ENCODE measurements around the gene HOXB3. TPM values are rescaled to one million over a fixed set of nuclear protein-coding genes. Genes with fewer than 3 reads are reported as not detected.
A peak's percentile ranks its signal among the peaks of the same experiment; 100 is the strongest.

HOXB3 gene
- total and polyA plus RNA-seq, 2 of the 13 experiments (the other 11 are each of a cell fraction or from before 2014, with no cell fraction given), result not detected

GRCh38 chr17:48619826-48620449 is 29.9 kb upstream of the HOXB3 start:
- Histone ChIP-seq H3K9ac (ENCODE audit: insufficient read depth, low read depth, low read length) (no peak overlapping the region), H3K4me3 (replicated peaks in 1 of 3; ENCODE audit: insufficient read depth in 1 of 3, low read depth in 2 of 3, low read length in 3 of 3) (no peak overlapping the region), H3K79me2 (ENCODE audit: insufficient read depth, low read length) (no peaks in the 10 kb centered on the region), H3K4me2 (ENCODE audit: low read depth, low read length) (no peak overlapping the region), H3K9me3 (ENCODE audit: low read length) (no peaks in the 10 kb centered on the region), H3K27me3 (ENCODE audit: control insufficient read depth in 1 of 2, insufficient read depth in 2 of 2, low read length in 2 of 2) (peaks cover 44 to 98% of the 10 kb centered on the region in 2 experiments), H3K27ac (ENCODE audit: extremely low read length, insufficient read depth, low read length) (no peak overlapping the region), H3K4me1 (ENCODE audit: insufficient read depth, low read length) (no peaks in the 10 kb centered on the region), H2AFZ (ENCODE audit: low read length) (no peak overlapping the region), H4K20me1 (ENCODE audit: insufficient read depth, low read length) (peaks cover 8% of the 10 kb centered on the region; the same call in 1 of the 2 replicates), H3K36me3 (replicated peaks in 1 of 2; ENCODE audit: control insufficient read depth in 1 of 2, insufficient read depth in 2 of 2, low read length in 2 of 2) (no peaks in the 10 kb centered on the region)
- ATAC-seq (no peak), DNase-seq (ENCODE audit: low spot score) (no peak), FAIRE-seq (no peak)
- in situ Hi-C loops (cut with HindIII; ENCODE audit: extremely low pct_ligation_motif_present, low pct_unique_long_range_greater_than_20kb) (no loop called here), intact Hi-C loops (cut with micrococcal nuclease; ENCODE audit: unreplicated experiment) (loop anchor here (5.0 kb wide), 2 partner anchors 358 to 593 kb away; no protein-coding TSS in a partner anchor)
- ChIA-PET POLR2A (no interaction called here), CTCF (ENCODE audit: low intra/inter-chr PET ratio, low total read pairs) (interaction anchor here (2.0 kb wide), 1 partner anchor 283 kb away, joined by 10 read pairs; no protein-coding TSS in a partner anchor)
- WGBS (ENCODE audit: low lambda C conversion rate), result 24% methylated on average over 32 of the region's 32 CpGs
- no TSS peak for BruUV-seq (replicated peaks)
- TF ChIP-seq DNMT3B (CRISPR knock-in tag; conservative IDR thresholded peaks at IDR 0.05) (no peak), ZNF326 (CRISPR knock-in tag; IDR thresholded peaks at IDR 0.05; ENCODE audit: borderline replicate concordance) (no peak), PAWR (CRISPR knock-in tag; IDR thresholded peaks at IDR 0.05; ENCODE audit: borderline replicate concordance) (no peak), IRF2 (CRISPR knock-in tag; IDR thresholded peaks at IDR 0.05) (no peak), DPF2 (CRISPR knock-in tag; IDR thresholded peaks at IDR 0.05; ENCODE audit: borderline replicate concordance, low read depth) (no peak), RAD51 (IDR thresholded peaks at IDR 0.05; ENCODE audit: borderline replicate concordance) (no peak), ZFP36 (IDR thresholded peaks at IDR 0.05; ENCODE audit: borderline replicate concordance, low read depth, low read length, partially characterized antibody) (no peak)

GRCh38 chr17:48618256-48618896 is 28.3 kb upstream of the HOXB3 start:
- FAIRE-seq (peak; percentile 75), ATAC-seq (peak; percentile 86), DNase-seq (ENCODE audit: low spot score) (peak; percentile 67)
- H3K9me3 ChIP-seq (ENCODE audit: low read length), result no peaks in the 10 kb centered on the region
- WGBS (ENCODE audit: low lambda C conversion rate), result 7% methylated on average over 25 of the region's 25 CpGs
- no peaks in the 10 kb centered on the region for H3K36me3 ChIP-seq (replicated peaks in 1 of 2; ENCODE audit: control insufficient read depth in 1 of 2, insufficient read depth in 2 of 2, low read length in 2 of 2)
- H3K27me3 ChIP-seq (ENCODE audit: control insufficient read depth in 1 of 2, insufficient read depth in 2 of 2, low read length in 2 of 2), result peaks cover 48 to 98% of the 10 kb centered on the region in 2 experiments
- POLR2A ChIA-PET, result no interaction called here
- no peak overlapping the region for H3K4me2 ChIP-seq (ENCODE audit: low read depth, low read length)
- H3K79me2 ChIP-seq (ENCODE audit: insufficient read depth, low read length), result no peaks in the 10 kb centered on the region
- BruUV-seq (replicated peaks), result no TSS peak
- H3K27ac ChIP-seq (ENCODE audit: extremely low read length, insufficient read depth, low read length), result no peak overlapping the region
- no peak overlapping the region for H3K4me3 ChIP-seq (replicated peaks in 1 of 3; ENCODE audit: insufficient read depth in 1 of 3, low read depth in 2 of 3, low read length in 3 of 3)
- peaks cover 8% of the 10 kb centered on the region; the same call in 1 of the 2 replicates for H4K20me1 ChIP-seq (ENCODE audit: insufficient read depth, low read length)
- H2AFZ ChIP-seq (ENCODE audit: low read length), result no peak overlapping the region
- H3K9ac ChIP-seq (ENCODE audit: insufficient read depth, low read depth, low read length), result no peak overlapping the region
- in situ Hi-C loops (cut with HindIII; ENCODE audit: extremely low pct_ligation_motif_present, low pct_unique_long_range_greater_than_20kb) (no loop called here), intact Hi-C loops (cut with micrococcal nuclease; ENCODE audit: unreplicated experiment) (loop anchor here (1.0 to 5.0 kb wide), 4 partner anchors 282 to 591 kb away; no protein-coding TSS in a partner anchor)
- CTCF ChIA-PET (ENCODE audit: low intra/inter-chr PET ratio, low total read pairs), result interaction anchor here (1.0 to 2.0 kb wide), 8 partner anchors 243 to 593 kb away, joined by 3 to 24 read pairs (median 4); no protein-coding TSS in a partner anchor
- no peaks in the 10 kb centered on the region for H3K4me1 ChIP-seq (ENCODE audit: insufficient read depth, low read length)
- TF ChIP-seq IRF2 (CRISPR knock-in tag; IDR thresholded peaks at IDR 0.05) (peak; percentile 43; the same call in 1 of the 2 replicates), ZBTB33 (CRISPR knock-in tag; IDR thresholded peaks at IDR 0.05) (0 out of 2 replicates have a peak, but pooled peaks have one; percentile 37), ZNF678 (CRISPR knock-in tag; IDR thresholded peaks at IDR 0.05) (no peak), YY1 (IDR thresholded peaks at IDR 0.05; ENCODE audit: insufficient read depth, insufficient replicate concordance, low read depth, low read length) (peak; percentile 28), SMAD3 (CRISPR knock-in tag; IDR thresholded peaks at IDR 0.05) (0 out of 2 replicates have a peak, but pooled peaks have one; percentile 59), KAT7 (CRISPR knock-in tag; IDR thresholded peaks at IDR 0.05; ENCODE audit: borderline replicate concordance) (no peak), NFKB2 (CRISPR knock-in tag; IDR thresholded peaks at IDR 0.05; ENCODE audit: borderline replicate concordance) (peak; percentile 40; the same call in 1 of the 2 replicates), ISL2 (CRISPR knock-in tag; IDR thresholded peaks at IDR 0.05) (0 out of 2 replicates have a peak, but pooled peaks have one; percentile 34), KDM2A (CRISPR knock-in tag; IDR thresholded peaks at IDR 0.05; ENCODE audit: borderline replicate concordance, low read depth) (peak; percentile 85; the same call in 1 of the 2 replicates), SMC3 (IDR thresholded peaks at IDR 0.05; ENCODE audit: low read length) (peak; percentile 59; the same call in 1 of the 2 replicates)
